Testis (tissue), 2 donors: ENCODE measurements around the gene LMLN.

Source experiments
- CTCF ChIP-seq, 3 experiments: fragments of 450-650 bp in 2 of 3; fragments of 200-600 bp in 1 of 3; sonication (generic) in 1 of 3; IDR thresholded peaks; one replicate each; pipeline ENCODE4 v1.5.1; 2016 to 2019; ENCODE audit warnings: antibody characterized with exemption in 3 of 3, mild to moderate bottlenecking in 2 of 3, moderate library complexity in 1 of 3
- POLR2A ChIP-seq: fragments of 450-650 bp; IDR thresholded peaks from one replicate; pipeline ENCODE4 v1.6.1; 2017; ENCODE audit warnings: antibody characterized with exemption, mild to moderate bottlenecking, moderate library complexity

- TF ChIP-seq CTCF (IDR thresholded peaks at IDR 0.05) (no peak), POLR2A (no peak)
These were observed 1.7 kb upstream of the LMLN start for GRCh38 chr3:197958346-197958745.
